ENCODE data around the gene RGS7.
"Not testable (repeated sequence)": the region's sequence is repeated elsewhere in the genome, so short reads cannot be mapped to it uniquely, and the experiment has no call there.

The RGS7 gene

DNA sequence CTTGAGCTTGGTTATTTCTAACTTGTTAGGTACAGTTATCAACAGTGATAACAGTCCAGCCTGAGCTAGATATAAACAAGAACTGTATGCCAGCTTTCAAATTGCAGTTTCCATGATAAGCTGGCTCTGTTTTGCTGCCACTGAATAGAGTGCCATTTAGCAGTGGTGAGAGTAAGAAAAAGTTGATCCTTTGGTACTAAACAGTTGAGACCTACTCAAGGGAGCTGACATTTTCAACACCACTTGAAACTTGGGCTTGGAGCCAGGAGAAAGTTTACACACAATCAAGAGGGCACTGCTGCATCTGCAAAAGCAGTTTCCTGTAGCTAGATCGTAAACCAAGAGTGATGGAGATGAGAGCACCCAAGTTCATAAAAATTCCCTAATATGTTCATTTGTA is 131.3 kb downstream of the RGS7 start:
- DNase-seq, result no peak
- in situ Hi-C loops (cut with HindIII; ENCODE audit: low pct_ligation_motif_present, low pct_unique_long_range_greater_than_20kb, low sequenced_read_pairs), result no loop called here

DNA sequence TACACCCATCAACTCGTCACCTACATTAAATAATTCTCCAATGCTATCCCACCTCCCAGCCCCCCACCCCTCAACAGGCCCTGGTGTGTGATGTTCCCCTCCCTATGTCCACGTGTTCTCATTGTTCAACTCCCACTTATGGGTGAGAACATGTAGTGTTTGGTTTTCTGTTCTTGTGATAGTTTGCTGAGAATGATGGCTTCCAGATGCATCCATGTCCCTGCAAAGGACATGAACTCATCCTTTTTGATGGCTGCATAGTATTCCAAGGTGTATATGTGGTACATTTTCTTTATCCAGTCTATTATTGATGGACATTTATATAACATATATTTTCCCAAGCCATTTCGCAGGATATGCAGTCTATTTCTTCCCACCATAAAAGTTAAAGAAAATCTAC is 132.8 kb downstream of the RGS7 start:
- DNase-seq; in situ Hi-C loops (cut with HindIII; ENCODE audit: low pct_ligation_motif_present, low pct_unique_long_range_greater_than_20kb, low sequenced_read_pairs): not testable (repeated sequence)

DNA sequence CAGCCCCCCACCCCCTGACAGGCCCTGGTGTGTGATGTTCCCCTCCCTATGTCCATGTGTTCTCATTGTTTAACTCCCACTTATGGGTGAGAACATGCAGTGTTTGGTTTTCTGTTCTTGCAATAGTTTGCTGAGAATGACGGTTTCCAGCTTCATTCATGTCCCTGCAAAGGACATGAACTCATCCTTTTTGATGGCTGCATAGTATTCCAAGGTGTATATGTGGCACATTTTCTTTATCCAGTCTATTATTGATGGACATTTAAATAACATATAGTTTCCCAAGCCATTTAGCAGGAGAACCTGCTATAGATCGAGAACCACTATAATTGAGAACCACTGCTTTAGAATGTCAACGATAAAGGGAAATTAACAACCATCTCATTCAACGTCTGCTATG is 134.2 kb downstream of the RGS7 start:
- DNase-seq; in situ Hi-C loops (cut with HindIII; ENCODE audit: low pct_ligation_motif_present, low pct_unique_long_range_greater_than_20kb, low sequenced_read_pairs): not testable (repeated sequence)

DNA sequence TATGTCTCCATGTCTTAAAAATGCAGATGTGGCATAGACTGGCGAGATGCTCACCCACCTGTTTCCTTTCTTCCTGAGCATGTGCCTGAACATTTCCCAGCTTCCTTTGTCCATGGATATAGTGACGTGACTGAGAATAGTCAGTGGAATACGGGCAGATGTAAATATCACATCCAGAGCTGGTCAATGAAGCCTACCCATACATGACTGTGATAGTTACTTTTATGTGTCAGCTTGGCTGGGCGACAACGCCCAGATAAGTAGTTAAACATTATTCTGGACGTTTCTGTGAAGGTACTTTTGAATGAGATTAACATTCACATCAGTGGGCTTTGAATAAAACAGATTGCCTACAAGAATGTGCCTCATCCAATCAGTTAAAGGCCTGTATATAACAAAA is 135.7 kb downstream of the RGS7 start:
- no peak for DNase-seq
- in situ Hi-C loops (cut with HindIII; ENCODE audit: low pct_ligation_motif_present, low pct_unique_long_range_greater_than_20kb, low sequenced_read_pairs), result no loop called here

DNA sequence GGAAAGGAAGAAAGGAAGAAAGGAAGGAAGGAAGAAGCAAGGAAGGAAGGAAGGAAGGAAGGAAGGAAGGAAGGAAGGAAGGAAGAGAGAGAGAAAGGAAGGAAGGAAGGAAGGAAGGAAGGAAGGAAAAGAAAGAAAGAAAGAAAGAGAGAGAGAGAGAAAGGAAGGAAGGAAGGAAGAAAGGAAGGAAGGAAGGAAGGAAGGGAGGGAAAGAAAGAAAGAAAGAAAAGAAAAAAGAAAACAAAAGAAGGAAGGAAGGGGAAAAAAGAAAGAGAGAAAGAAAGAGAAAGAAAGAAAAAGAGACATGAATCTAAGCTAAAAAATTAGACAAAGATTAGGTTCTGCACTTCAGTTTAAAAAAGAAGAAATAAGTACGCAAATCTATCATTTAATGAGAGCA is 136.1 kb downstream of the RGS7 start:
- DNase-seq; in situ Hi-C loops (cut with HindIII; ENCODE audit: low pct_ligation_motif_present, low pct_unique_long_range_greater_than_20kb, low sequenced_read_pairs): not testable (repeated sequence)

DNA sequence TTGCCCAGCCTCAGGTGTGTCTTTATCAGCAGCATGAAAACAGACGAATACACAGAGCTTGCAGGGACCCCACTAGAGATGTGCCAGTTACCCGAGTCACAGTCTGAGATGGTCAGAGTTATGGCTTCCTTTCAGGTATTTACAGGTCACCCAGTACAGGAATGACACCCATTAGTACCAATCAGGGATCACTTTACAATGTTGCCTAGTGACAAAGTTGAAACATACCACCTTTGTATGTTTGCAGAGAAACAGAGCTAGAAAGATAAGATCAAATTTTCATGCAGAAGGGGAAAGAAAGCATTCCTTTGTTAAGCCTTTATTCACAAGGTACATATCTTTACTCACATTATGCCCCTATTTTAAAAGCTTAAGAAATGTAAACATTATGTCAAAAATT is 137.6 kb downstream of the RGS7 start:
- in situ Hi-C loops (cut with HindIII; ENCODE audit: low pct_ligation_motif_present, low pct_unique_long_range_greater_than_20kb, low sequenced_read_pairs), result no loop called here
- DNase-seq, result no peak

DNA sequence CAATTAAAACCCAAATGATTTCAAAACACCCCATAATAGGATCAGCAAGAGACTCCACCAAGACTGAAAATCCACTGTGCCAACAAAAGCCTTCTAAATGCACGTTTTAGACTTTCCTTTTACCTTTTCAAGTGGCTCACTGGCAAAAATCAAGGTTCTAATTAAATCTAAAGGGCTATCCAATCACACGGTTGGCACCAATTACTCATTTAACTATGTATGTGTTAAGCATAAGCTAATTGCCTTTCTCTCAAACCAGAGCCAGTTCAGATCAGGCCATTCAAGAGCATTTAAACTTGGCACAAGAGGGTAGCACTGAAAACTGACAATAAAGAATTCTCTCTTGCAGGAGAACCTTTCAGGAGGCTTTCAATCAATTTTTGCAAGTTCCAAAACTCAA is 139.5 kb downstream of the RGS7 start:
- in situ Hi-C loops (cut with HindIII; ENCODE audit: low pct_ligation_motif_present, low pct_unique_long_range_greater_than_20kb, low sequenced_read_pairs), result no loop called here
- no peak for DNase-seq

DNA sequence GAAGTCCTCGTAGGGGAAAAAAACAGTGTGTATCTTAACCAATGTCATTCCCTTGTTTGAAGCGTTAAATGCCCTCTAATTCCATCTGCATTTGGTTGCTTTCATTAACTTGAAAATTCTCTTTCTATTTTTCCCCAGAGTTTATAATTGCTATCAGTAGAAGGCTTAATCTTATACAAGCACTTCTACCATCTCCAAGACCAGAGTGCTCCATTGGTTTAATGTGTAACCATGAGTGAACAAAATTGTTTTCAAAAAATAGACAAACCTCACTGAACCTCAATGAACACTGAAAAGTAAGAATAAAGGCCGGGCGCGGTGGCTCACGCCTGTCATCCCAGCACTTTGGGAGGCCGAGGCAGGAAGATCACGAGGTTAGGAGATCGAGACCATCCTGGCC is 141.3 kb downstream of the RGS7 start:
- no peak for DNase-seq
- in situ Hi-C loops (cut with HindIII; ENCODE audit: low pct_ligation_motif_present, low pct_unique_long_range_greater_than_20kb, low sequenced_read_pairs), result no loop called here

DNA sequence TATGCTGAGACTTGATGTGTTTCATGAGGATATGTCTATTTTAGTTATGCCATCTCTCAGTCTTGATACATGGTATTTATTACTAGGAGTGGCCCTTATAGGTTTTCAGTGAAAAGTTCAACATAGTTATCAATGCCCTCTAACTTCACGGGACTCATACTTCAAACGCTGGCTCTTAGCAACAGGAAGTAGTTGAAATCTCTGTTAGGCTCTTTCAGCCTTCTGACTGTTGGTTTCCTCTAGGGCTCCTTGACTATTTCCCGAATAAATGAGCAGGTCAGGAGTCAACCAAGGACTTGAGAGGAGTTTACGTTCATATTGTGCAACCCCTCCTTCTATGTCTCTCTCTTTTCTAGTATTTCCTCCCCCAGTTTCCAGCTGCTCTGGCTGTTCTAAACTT is 141.8 kb downstream of the RGS7 start:
- in situ Hi-C loops (cut with HindIII; ENCODE audit: low pct_ligation_motif_present, low pct_unique_long_range_greater_than_20kb, low sequenced_read_pairs), result no loop called here
- no peak for DNase-seq

DNA sequence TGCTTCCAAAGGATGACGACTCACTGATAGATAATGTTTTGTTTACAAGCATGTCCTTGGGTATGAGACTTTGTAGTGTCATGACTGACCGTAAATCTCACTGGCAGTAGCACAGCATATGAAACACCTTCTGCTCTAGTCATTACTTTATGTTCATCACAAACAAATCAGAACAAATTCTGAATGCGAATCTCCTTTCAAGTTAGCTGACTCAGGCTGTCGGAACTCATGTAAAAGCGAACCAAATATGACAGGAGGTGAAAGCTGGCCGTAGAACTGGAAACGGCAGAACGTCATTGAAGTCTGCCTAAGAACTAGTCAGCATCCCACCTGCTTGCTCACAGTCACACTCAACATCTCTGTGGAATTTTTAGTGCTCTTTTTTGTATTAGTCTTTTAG is 143.9 kb downstream of the RGS7 start:
- DNase-seq, result no peak
- in situ Hi-C loops (cut with HindIII; ENCODE audit: low pct_ligation_motif_present, low pct_unique_long_range_greater_than_20kb, low sequenced_read_pairs), result no loop called here

DNA sequence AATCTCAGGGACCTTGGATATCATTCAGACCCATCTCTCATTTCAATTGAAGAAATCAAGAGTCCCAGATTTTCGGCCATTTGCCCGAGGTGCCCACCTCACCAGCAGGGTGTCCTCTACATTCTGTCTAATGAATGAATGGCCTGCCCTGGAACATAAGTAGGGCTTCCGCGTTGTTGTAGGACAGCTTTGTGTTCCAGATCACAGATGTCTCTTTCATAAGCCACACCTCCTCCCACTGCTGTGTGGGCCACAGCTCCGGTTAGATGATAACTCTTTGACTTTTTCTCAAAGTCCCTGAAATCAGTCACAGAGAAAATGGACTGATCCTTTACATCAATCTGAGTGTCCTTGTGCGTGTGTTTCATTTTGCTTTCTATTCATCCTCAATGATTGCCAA is 144.4 kb downstream of the RGS7 start:
- in situ Hi-C loops (cut with HindIII; ENCODE audit: low pct_ligation_motif_present, low pct_unique_long_range_greater_than_20kb, low sequenced_read_pairs), result no loop called here
- DNase-seq, result no peak

DNA sequence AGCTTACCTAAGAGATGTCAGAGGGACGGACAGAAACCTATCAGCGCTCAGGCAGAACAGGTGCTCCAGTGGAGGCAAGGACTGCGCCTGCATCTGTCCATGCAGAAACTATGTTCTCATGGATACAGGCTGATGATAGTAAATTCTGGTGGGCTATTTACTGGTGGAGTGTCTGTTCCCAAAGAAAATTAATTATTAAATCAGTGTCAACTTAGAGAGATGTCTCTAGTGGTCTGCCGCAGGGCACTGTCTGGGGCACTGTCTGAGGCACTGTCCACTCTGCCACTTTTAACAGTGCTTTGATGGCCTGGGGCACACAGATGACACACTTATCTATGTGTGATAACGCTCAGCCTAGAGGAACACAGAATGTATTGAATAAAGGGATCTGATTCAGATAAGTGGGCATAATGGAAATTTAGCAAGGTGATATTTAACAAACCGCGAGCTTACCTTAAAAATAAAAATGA is 148.1 kb downstream of the RGS7 start:
- no peak for DNase-seq
- in situ Hi-C loops (cut with HindIII; ENCODE audit: low pct_ligation_motif_present, low pct_unique_long_range_greater_than_20kb, low sequenced_read_pairs), result no loop called here

DNA sequence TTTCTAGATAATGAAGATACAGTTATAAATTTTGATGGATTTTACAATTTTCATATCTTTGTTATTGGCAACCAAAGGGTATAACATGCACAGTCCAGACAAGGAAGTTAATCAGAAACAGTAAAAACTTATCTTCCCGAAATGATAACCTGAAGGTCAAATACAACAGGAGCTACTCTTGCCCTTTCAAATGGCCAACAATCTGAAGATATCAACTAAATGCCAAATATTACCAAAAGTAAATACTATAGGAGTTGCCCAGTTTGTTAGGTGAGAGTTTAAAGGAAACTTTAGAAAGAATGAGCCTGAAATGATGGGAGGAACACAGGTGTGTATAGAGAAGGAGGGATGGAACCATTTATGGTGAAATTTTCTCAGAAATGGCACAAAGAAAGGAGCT is 153.2 kb downstream of the RGS7 start:
- DNase-seq, result no peak
- in situ Hi-C loops (cut with HindIII; ENCODE audit: low pct_ligation_motif_present, low pct_unique_long_range_greater_than_20kb, low sequenced_read_pairs), result no loop called here

DNA sequence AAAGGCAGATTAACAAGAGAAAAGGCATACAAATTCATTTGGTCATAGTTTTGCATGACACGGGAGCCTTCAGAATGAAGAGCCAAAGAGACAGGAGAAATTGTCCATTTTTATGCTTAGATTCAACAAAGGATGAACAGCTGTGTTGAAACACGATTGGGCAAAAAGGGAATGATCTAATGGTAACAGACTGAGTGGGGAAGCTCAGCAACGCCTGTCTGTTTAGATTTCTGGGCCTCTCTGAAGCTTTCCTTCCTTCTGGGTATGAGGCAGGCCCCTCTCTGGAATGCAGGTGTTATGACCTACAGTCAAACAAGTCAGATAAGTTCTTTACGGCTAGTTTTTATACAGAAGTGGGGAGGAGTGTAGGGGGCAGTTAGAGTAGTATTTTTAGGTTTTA is 154.6 kb downstream of the RGS7 start:
- in situ Hi-C loops (cut with HindIII; ENCODE audit: low pct_ligation_motif_present, low pct_unique_long_range_greater_than_20kb, low sequenced_read_pairs), result no loop called here
- no peak for DNase-seq

DNA sequence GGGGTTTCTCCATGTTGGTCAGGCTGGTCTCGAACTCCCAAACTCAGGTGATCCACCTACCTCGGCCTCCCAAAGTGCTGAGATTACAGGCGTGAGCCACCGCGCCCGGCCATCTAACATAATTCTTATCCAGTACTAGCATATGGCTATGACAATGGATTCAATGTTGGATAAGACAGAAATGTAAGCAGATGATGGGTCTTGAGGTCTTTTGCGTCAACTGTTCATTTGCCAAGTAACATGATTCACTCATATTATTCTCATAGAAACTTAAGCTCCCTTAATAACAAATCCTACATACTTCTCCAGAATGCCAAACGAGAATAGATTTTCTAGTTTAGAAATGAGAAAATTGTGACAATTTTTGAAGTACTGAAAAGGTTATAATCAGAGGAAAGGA is 170.3 kb downstream of the RGS7 start:
- no peak for DNase-seq
- in situ Hi-C loops (cut with HindIII; ENCODE audit: low pct_ligation_motif_present, low pct_unique_long_range_greater_than_20kb, low sequenced_read_pairs), result no loop called here

DNA sequence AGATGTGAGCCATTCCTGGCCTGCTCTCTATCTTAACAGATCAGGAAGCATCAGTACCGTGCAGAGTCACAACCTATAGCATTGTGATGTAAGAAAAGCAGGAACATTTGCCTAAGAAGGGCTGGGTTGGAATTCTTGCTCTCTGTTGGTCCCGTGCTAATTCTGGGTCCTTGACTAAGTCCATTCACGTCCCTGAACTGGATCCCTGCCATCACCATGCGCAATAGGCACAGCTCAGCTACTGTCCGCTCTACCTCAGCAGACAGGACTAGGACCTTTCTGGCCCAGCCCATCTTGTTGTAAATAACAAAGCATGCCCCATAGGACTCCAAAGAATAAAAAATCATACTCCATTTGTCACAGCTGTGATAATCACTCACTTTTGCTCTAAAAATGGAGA is 175.0 kb downstream of the RGS7 start:
- no peak for DNase-seq
- in situ Hi-C loops (cut with HindIII; ENCODE audit: low pct_ligation_motif_present, low pct_unique_long_range_greater_than_20kb, low sequenced_read_pairs), result no loop called here

DNA sequence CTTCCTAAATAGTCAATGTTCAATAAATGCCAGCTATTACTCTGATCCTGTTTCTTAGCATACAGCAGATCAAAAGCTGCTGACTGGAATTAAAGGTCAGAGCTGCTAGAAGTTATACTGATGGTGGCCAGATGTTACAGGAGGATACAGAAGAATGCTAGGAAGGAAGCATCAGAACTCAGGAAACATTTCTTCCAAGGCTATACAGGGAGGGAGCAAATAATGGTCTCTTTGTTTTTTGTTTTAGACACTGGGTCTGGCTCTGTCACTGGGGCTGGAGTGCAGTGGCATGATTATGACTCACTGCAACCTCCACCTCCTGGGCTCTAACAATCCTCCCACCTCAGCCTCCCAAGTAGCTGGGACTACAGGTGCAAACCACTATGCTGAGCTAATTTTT is 175.5 kb downstream of the RGS7 start:
- in situ Hi-C loops (cut with HindIII; ENCODE audit: low pct_ligation_motif_present, low pct_unique_long_range_greater_than_20kb, low sequenced_read_pairs), result no loop called here
- no peak for DNase-seq

DNA sequence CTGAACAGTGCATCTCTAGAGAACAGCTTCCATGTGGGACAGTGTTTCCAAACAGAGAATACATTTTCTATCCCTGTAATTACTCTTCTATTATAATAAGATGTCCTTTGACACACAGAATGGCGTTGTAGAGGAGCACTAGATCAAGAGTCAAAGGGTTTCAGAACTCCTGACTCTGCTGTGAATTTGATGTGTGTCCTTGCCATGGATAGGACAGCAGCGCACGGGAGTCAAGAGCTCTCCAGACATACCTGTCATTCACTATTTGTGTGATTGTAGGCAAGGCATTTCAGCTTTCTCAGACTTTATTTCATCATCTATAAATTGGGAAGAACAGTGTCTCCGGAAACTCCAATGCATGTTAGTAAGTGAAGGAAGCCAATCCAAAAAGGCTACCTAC is 176.4 kb downstream of the RGS7 start:
- no peak for DNase-seq
- in situ Hi-C loops (cut with HindIII; ENCODE audit: low pct_ligation_motif_present, low pct_unique_long_range_greater_than_20kb, low sequenced_read_pairs), result no loop called here

DNA sequence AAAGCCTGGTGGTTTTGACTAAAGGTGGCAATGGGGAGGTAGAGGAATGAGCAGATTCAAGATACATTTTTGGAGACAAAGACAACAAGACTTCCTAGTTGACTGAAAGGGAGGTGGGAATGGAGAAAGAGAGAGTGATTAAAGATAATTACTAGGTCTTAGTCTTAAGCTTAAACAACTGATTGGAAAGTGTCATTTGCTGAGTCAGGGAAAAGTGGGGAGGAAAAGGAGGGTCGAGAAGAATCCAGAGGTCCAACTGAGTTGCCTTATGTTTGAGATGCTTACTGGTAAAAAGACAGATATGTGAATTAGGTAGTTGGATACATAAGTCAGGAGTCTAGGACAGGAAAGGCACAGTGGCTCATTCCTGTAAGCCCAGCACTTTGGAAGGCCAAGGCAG is 179.3 kb downstream of the RGS7 start:
- no peak for DNase-seq
- in situ Hi-C loops (cut with HindIII; ENCODE audit: low pct_ligation_motif_present, low pct_unique_long_range_greater_than_20kb, low sequenced_read_pairs), result no loop called here

DNA sequence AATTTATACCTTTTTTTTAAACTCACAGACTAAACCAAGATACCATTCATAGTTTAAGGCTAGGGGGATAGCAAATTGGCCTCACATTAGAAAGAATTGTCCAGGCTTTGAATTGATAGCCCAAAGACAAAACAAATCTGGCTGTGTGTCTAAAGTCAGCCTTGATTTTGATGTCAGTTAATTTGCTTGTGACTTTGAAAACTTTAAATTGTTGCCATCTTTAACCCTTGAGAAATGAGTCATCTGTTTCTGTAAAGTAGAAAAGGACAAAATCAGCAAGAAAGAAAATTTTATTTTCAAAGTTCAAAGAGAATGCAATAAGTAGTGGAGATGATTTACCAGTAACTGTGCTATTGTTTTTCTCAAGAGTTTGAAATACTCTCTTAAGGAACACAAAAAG is 184.5 kb downstream of the RGS7 start:
- in situ Hi-C loops (cut with HindIII; ENCODE audit: low pct_ligation_motif_present, low pct_unique_long_range_greater_than_20kb, low sequenced_read_pairs), result no loop called here
- DNase-seq, result no peak

DNA sequence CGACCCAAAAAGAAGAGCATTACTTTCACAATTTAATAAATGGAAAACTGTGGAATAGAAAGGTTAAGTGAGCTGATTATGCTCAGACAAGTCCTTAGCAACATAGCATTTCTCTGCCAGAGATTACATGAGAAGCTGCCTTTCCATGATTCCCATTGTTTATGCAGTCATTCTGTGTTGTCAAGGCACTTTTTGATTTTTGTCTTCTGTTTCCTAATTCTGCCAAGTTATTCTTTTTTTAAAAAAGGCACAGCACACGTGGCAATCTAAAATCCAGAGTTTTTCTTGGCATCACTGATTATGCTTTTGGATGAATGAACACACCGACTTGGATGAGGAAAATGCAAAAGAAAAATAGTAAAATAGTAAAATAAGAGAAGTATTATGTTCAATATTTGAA is 185.0 kb downstream of the RGS7 start:
- in situ Hi-C loops (cut with HindIII; ENCODE audit: low pct_ligation_motif_present, low pct_unique_long_range_greater_than_20kb, low sequenced_read_pairs), result no loop called here
- DNase-seq, result no peak

Data from ACHN (cell line).